Chondrocyte (in vitro differentiated cells): ENCODE data around the gene SCN11A. TPM values are rescaled to one million over a fixed set of nuclear protein-coding genes. Genes with fewer than 3 reads are reported as not detected.
A peak's percentile ranks its signal among the peaks of the same experiment; 100 is the strongest.
"Not testable (repeated sequence)": the region's sequence is repeated elsewhere in the genome, so short reads cannot be mapped to it uniquely, and the experiment has no call there.

ENCODE experiments used
- DNase-seq: peaks from one replicate; pipeline ENCODE4 v3.0.0; 2021; ENCODE audit warnings: mixed read lengths, low spot score
- H3K27ac Mint-ChIP-seq: one replicate; pipeline ENCODE4 v1.8.0; 2021; ENCODE audit warnings: mild to moderate bottlenecking, moderate library complexity, mixed read lengths; ENCODE audit not compliant: unreplicated experiment
- H3K27me3 Mint-ChIP-seq: 2 replicates; pipeline ENCODE4 v1.8.0; 2021; ENCODE audit warnings: low read depth, mixed read lengths
- H3K36me3 Mint-ChIP-seq: 2 replicates; pipeline ENCODE4 v1.8.0; 2021; ENCODE audit warnings: low read depth, mixed read lengths
- H3K4me1 Mint-ChIP-seq: 2 replicates; pipeline ENCODE4 v1.8.0; 2021; ENCODE audit warnings: low read depth, mild to moderate bottlenecking, mixed read lengths
- H3K4me3 Mint-ChIP-seq: one replicate; pipeline ENCODE4 v1.8.0; 2021; ENCODE audit warnings: mild to moderate bottlenecking, moderate library complexity, mixed read lengths; ENCODE audit not compliant: unreplicated experiment
- H3K9me3 Mint-ChIP-seq: 2 replicates; pipeline ENCODE4 v1.8.0; 2021; ENCODE audit warnings: low read depth, mixed read lengths
- CTCF ChIP-seq: fragments of 200-600 bp; sonication (generic); IDR thresholded peaks from 2 replicates; pipeline ENCODE4 v1.5.0; 2021; ENCODE audit warnings: antibody characterized with exemption, mild to moderate bottlenecking, moderate library complexity
- total RNA-seq: library from RNA; stranded (reverse); gene quantifications from 3 replicates; pipeline ENCODE4 v1.2.1, GENCODE V29; 2021

SCN11A gene
- total RNA-seq, 1 donor from 2014 or later: 0.07 TPM

GRCh38 chr3:39065197-39065596, 13.5 kb upstream of the SCN11A start:
- DNase-seq: no peak

GRCh38 chr3:39064646-39065045, 12.9 kb upstream of the SCN11A start:
- Mint-ChIP-seq H3K4me3 (no peak overlapping the region), H3K9me3 (no peaks in the 10 kb centered on the region), H3K27me3 (no peaks in the 10 kb centered on the region), H3K27ac (peak overlapping the region; percentile 60), H3K4me1 (peaks cover 24% of the 10 kb centered on the region), H3K36me3 (no peaks in the 10 kb centered on the region)
- no peak for DNase-seq
- no peak for TF ChIP-seq CTCF

More at GRCh38 chr3:39065197-39065596, 13.5 kb upstream of the SCN11A start:
- Mint-ChIP-seq H3K36me3 (peaks cover 2% of the 10 kb centered on the region), H3K27ac (peak overlapping the region; percentile 60), H3K9me3 (no peaks in the 10 kb centered on the region), H3K4me1 (peaks cover 24% of the 10 kb centered on the region), H3K4me3 (no peak overlapping the region), H3K27me3 (no peaks in the 10 kb centered on the region)
- TF ChIP-seq CTCF: peak; percentile 70

- TF ChIP-seq CTCF: no peak
- H3K9me3 Mint-ChIP-seq: no peaks in the 10 kb centered on the region
- DNase-seq: no peak
- H3K27ac Mint-ChIP-seq: no peak overlapping the region
- no peaks in the 10 kb centered on the region for H3K27me3 Mint-ChIP-seq
- H3K36me3 Mint-ChIP-seq: no peaks in the 10 kb centered on the region
- H3K4me3 Mint-ChIP-seq: no peak overlapping the region
- H3K4me1 Mint-ChIP-seq: peaks cover 28% of the 10 kb centered on the region
Observed at GRCh38 chr3:39063143-39063542, 11.4 kb upstream of the SCN11A start.

DNA sequence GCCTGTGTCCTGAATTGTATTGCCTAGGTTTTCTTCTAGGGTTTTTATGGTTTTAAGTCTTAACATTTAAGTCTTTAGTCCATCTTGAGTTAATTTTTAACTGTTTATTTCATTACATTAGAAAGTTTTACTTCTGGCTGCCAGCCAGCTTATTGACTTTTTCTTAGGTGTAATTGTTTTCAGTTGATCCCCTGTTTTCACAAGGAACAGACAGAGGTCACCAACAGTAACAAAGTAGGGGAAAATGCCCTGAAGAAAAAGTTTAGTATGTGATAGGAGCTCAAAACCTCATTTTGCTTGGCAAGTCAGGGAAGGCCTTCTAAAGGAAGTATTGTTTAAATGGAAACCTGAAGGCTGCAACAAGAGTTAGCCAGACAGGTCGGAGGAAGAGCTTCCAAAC, 10.4 kb upstream of the SCN11A start:
- no peak for DNase-seq
- H3K27ac Mint-ChIP-seq: no peak overlapping the region
- no peaks in the 10 kb centered on the region for H3K9me3 Mint-ChIP-seq
- no peak overlapping the region for H3K4me3 Mint-ChIP-seq
- peaks cover 28% of the 10 kb centered on the region for H3K4me1 Mint-ChIP-seq
- TF ChIP-seq CTCF: no peak
- no peaks in the 10 kb centered on the region for H3K36me3 Mint-ChIP-seq
- H3K27me3 Mint-ChIP-seq: no peaks in the 10 kb centered on the region

GRCh38 chr3:39061228-39061627, 9.5 kb upstream of the SCN11A start:
- not testable (repeated sequence) for H3K27ac Mint-ChIP-seq, H3K4me3 Mint-ChIP-seq, H3K36me3 Mint-ChIP-seq, H3K27me3 Mint-ChIP-seq, H3K9me3 Mint-ChIP-seq, DNase-seq
- H3K4me1 Mint-ChIP-seq: peaks cover 31% of the 10 kb centered on the region

DNA sequence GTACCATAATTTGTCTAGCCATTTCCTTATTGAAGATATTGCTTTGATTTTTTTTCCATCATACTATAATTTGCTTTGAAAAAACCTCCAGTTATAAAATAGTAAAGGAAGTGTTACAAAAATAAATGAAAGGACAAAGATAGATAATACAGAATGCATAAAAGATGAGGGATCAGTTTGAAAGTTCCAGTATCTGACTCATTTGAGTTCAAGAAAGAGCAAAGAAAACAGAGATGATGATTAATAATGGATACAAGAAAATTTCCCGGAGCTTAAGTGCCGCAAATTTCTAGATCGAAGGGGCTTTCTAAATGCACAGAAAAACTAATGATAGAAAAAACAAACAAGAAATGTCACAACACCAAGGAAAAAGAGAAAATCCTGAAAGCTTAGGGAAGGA, 4.4 kb upstream of the SCN11A start:
- no peaks in the 10 kb centered on the region for H3K27me3 Mint-ChIP-seq
- TF ChIP-seq CTCF: no peak
- H3K9me3 Mint-ChIP-seq: no peaks in the 10 kb centered on the region
- no peak overlapping the region for H3K4me3 Mint-ChIP-seq
- no peak for DNase-seq
- H3K36me3 Mint-ChIP-seq: no peaks in the 10 kb centered on the region
- H3K27ac Mint-ChIP-seq: no peak overlapping the region
- H3K4me1 Mint-ChIP-seq: peaks cover 27% of the 10 kb centered on the region
